ENCODE results near the gene DAAM1. TPM values are rescaled to one million over a fixed set of nuclear protein-coding genes. Genes with fewer than 3 reads are reported as not detected.

The DAAM1 gene
- total and polyA plus RNA-seq, 2 donors from 2014 or later: 5.3 to 47.8 TPM

- Histone ChIP-seq H3K36me3 (ENCODE audit: control insufficient read depth in 2 of 3, insufficient read depth in 3 of 3, low read length in 3 of 3) (peaks cover 0 to 9% (median 2%) of the 10 kb centered on the region in 3 donors), H3K4me3 (ENCODE audit: low read length in 3 of 3) (no peak overlapping the region), H3K4me1 (ENCODE audit: control insufficient read depth in 2 of 3, insufficient read depth in 2 of 3, low read depth in 1 of 3, low read length in 3 of 3) (peaks cover 0 to 8% (median under 1%) of the 10 kb centered on the region in 3 donors), H3K9ac (ENCODE audit: low read length in 3 of 3) (no peak overlapping the region), H3K27ac (ENCODE audit: low read depth in 2 of 2, low read length in 2 of 2) (no peak overlapping the region), H3K27me3 (ENCODE audit: control insufficient read depth, insufficient read depth, low read length) (no peaks in the 10 kb centered on the region), H3K9me3 (ENCODE audit: control insufficient read depth in 2 of 3, insufficient read depth in 1 of 3, low read length in 3 of 3) (no peaks in the 10 kb centered on the region)
- DNase-seq (no peak), FAIRE-seq (no peak)
- intact Hi-C loops (cut with DNase I): no loop called here
- TF ChIP-seq CTCF (IDR thresholded peaks at IDR 0.05; ENCODE audit: borderline replicate concordance, extremely low read depth, insufficient read depth): no peak
Measured at GRCh38 chr14:59271256-59271655, 82.8 kb downstream of the DAAM1 start.

- DNase-seq (no peak), FAIRE-seq (no peak)
- Histone ChIP-seq H3K36me3 (ENCODE audit: control insufficient read depth in 2 of 3, insufficient read depth in 3 of 3, low read length in 3 of 3) (peaks cover 0 to 6% (median 2%) of the 10 kb centered on the region in 3 donors), H3K9me3 (ENCODE audit: control insufficient read depth in 2 of 3, insufficient read depth in 1 of 3, low read length in 3 of 3) (no peaks in the 10 kb centered on the region), H3K9ac (ENCODE audit: low read length in 3 of 3) (no peak overlapping the region), H3K4me3 (ENCODE audit: low read length in 3 of 3) (no peak overlapping the region), H3K27ac (ENCODE audit: low read depth in 2 of 2, low read length in 2 of 2) (no peak overlapping the region), H3K4me1 (ENCODE audit: control insufficient read depth in 2 of 3, insufficient read depth in 2 of 3, low read depth in 1 of 3, low read length in 3 of 3) (peaks cover 0 to 8% (median 3%) of the 10 kb centered on the region in 3 donors), H3K27me3 (ENCODE audit: control insufficient read depth, insufficient read depth, low read length) (no peaks in the 10 kb centered on the region)
- TF ChIP-seq CTCF (IDR thresholded peaks at IDR 0.05; ENCODE audit: borderline replicate concordance, extremely low read depth, insufficient read depth): no peak
- intact Hi-C loops (cut with DNase I): no loop called here
Measured at GRCh38 chr14:59271734-59272133, 83.3 kb downstream of the DAAM1 start.

GRCh38 chr14:59272633-59273032 lies 84.2 kb downstream of the DAAM1 start:
- Histone ChIP-seq H3K4me1 (ENCODE audit: control insufficient read depth in 2 of 3, insufficient read depth in 2 of 3, low read depth in 1 of 3, low read length in 3 of 3) (peaks cover 0 to 8% (median 3%) of the 10 kb centered on the region in 3 donors), H3K9ac (ENCODE audit: low read length in 3 of 3) (no peak overlapping the region), H3K27me3 (ENCODE audit: control insufficient read depth, insufficient read depth, low read length) (no peaks in the 10 kb centered on the region), H3K9me3 (ENCODE audit: control insufficient read depth in 2 of 3, insufficient read depth in 1 of 3, low read length in 3 of 3) (no peaks in the 10 kb centered on the region), H3K4me3 (ENCODE audit: low read length in 3 of 3) (no peak overlapping the region), H3K27ac (ENCODE audit: low read depth in 2 of 2, low read length in 2 of 2) (no peak overlapping the region), H3K36me3 (ENCODE audit: control insufficient read depth in 2 of 3, insufficient read depth in 3 of 3, low read length in 3 of 3) (peaks cover 0 to 6% (median 2%) of the 10 kb centered on the region in 3 donors)
- TF ChIP-seq CTCF (IDR thresholded peaks at IDR 0.05; ENCODE audit: borderline replicate concordance, extremely low read depth, insufficient read depth): no peak
- intact Hi-C loops (cut with DNase I): no loop called here
- DNase-seq: no peak
- no peak for FAIRE-seq

GRCh38 chr14:59273737-59274136 lies 85.3 kb downstream of the DAAM1 start:
- no peaks in the 10 kb centered on the region for H3K27me3 ChIP-seq (ENCODE audit: control insufficient read depth, insufficient read depth, low read length)
- peaks cover 2 to 8% (median 3%) of the 10 kb centered on the region in 3 donors for H3K4me1 ChIP-seq (ENCODE audit: control insufficient read depth in 2 of 3, insufficient read depth in 2 of 3, low read depth in 1 of 3, low read length in 3 of 3)
- no peak overlapping the region for H3K4me3 ChIP-seq (ENCODE audit: low read length in 3 of 3)
- intact Hi-C loops (cut with DNase I): no loop called here
- no peak overlapping the region for H3K27ac ChIP-seq (ENCODE audit: low read depth in 2 of 2, low read length in 2 of 2)
- no peaks in the 10 kb centered on the region for H3K9me3 ChIP-seq (ENCODE audit: control insufficient read depth in 2 of 3, insufficient read depth in 1 of 3, low read length in 3 of 3)
- no peak overlapping the region for H3K9ac ChIP-seq (ENCODE audit: low read length in 3 of 3)
- no peak for DNase-seq
- H3K36me3 ChIP-seq (ENCODE audit: control insufficient read depth in 2 of 3, insufficient read depth in 3 of 3, low read length in 3 of 3): peaks cover 0 to 6% (median 2%) of the 10 kb centered on the region in 3 donors
- FAIRE-seq: no peak
- TF ChIP-seq CTCF (IDR thresholded peaks at IDR 0.05; ENCODE audit: borderline replicate concordance, extremely low read depth, insufficient read depth): no peak
